GM18505 (cell line): ENCODE data around the gene XPA.

Experiments
- ATAC-seq: cut with Tn5 transposase; IDR thresholded peaks from one replicate; pipeline ENCODE4 v1.9.1; 2021; ENCODE audit not compliant: unreplicated experiment
- POLR2A ChIP-seq: IDR thresholded peaks from 4 replicates; pipeline ENCODE4 v1.6.1; 2011; ENCODE audit warnings: borderline replicate concordance; ENCODE audit not compliant: insufficient read depth, insufficient read length; ENCODE audit errors: extremely low read depth

XPA gene

DNA sequence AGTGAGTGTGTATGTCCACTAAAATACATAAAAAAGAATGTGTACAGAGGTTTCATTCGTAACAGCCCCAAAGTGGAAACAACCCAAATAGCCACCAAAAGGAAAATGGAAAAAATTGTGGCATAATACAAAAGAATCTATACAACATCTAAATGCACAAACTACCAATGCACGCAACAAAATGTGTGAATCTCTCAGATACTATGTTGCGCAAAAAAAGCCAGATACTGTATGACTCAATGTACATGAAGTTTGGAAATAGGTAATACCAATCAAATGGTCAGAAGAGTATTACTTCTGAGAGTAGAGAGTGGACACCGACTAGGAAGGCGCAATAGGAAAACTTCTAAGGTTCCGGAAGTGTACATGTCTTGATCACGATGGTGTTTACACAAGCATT, 2.4 kb downstream of the XPA start:
- TF ChIP-seq POLR2A = no peak

DNA sequence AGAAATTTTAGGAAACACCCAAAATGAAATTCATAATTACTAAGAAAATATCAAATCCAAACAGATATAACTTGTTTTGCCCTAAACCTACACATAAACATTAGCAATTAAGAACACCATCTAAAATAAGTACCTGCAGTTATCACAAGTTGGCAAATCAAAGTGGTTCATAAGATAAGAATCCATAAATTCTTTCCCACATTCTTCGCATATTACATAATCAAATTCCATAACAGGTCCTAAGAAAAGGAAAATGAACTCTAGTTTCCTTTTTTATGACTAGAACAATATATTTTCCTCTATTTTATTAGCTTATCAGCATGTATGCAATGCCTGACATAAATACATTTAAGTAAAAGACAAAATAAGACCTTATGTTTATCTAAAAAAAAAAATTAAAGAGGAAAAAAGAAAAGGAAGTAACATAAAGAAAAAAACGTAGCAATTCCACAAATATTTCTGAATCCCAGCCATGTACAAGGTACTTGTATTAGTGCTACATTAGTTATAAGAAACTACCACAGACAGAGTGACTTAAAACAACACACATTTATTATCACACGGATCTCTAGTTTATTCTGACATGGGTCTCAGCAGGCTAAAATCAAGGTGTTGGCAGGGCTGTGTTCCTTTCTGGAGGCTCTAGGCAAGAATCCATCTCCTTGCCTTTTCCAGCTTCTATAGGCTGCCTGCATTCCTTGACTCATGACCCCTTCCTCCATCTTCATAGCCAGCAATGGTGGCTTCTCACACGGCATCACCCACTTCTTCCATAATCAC, 7.5 kb downstream of the XPA start:
- no peak for TF ChIP-seq POLR2A
- no peak for ATAC-seq

More for the DNA sequence above, 2.4 kb downstream of the XPA start:
- ATAC-seq = no peak

DNA sequence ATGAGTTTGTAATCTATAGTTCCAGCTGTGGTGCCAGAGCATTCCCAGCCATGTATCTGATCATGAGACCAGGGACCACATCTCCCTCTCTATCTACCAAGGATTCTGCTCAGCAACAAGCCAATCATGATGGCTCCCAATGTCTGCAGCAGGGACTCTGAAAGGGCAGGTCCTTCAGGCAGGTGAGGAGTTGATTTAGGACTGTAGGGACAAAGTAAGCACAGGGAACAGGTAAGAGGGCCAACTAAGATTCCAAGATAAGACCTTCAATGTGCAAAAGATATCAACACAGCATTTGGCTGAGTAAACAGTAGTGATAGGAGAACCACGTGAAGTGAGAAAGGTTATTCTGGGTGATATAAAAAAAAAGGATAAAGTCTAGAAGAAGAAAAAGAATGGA, 8.5 kb downstream of the XPA start:
- no peak for ATAC-seq
- TF ChIP-seq POLR2A = no peak

DNA sequence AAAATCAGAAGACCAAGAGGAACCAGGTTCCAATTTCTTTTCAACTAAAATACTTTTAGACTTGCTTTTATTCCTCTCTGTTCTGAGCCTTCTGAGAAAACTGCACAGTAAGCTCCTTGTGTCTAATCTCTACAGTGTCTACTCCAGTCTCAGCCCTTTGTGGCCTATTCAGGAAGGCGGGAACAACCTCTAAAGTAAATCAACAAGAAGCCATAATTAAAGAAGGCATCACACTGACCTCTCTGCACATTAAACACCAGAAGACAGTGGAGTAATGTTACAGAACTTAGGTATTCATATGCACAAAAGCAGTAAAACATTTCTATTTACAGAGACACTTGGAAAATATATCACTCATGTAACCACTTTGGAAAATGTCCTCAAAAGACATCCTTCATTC, 14.9 kb downstream of the XPA start:
- ATAC-seq = no peak
- no peak for TF ChIP-seq POLR2A

DNA sequence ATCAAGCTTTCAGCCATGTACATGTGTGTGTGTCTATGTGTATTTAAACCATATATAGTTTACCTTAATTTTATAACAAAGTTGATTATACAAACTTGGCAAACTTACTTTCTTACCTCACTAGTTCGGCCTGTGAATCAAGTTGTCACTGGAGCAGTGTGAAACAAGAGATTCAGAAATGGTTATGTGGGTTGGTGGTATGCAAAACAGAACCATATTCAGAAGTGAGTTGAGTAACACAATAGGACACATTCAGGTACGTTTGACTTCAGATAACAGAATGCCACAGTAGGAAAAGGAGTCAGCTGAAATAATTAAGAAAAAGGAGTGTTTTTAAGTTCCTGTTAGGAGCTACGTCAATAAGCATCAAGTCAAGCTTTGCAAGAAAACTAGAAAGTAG, 21.5 kb downstream of the XPA start:
- no peak for TF ChIP-seq POLR2A
- ATAC-seq = no peak

DNA sequence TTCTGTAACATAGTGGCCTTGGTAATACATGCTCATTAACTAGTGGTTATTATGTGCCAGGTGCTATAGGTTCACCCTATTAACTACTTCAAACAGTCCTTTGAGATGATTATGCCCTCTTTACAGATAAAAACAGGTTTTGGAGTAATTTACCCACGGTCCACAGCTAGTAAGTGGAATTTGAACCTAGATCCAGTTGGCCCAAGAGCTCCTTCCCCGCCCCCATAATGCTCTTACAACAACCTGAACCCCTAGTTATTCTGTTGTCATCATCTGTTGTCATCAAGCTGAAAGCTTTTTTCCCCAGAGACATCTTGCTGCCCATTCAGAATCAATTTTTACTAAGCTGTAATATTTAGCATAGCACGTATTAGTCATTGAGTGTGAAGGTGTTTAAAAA, 23.2 kb downstream of the XPA start:
- TF ChIP-seq POLR2A = no peak
- ATAC-seq = no peak

DNA sequence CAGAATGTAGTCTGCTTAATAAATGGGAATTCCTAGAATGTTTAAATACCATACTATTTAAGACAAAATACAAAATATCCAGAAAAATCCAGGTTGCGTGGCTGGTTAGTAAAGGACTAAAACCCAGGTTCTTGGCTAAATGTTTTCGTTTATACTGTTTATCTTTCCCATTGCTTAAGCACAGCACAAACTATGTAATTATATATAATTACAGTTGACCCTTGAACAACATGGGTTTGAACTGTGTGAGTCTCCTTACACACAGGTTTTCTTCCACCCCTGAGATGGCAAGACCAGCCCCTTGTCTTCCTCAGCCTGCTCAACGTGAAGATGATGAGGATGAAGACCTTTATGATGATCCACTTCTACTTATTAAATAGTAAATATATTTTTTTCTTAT, 24.7 kb downstream of the XPA start:
- no peak for ATAC-seq
- no peak for TF ChIP-seq POLR2A

DNA sequence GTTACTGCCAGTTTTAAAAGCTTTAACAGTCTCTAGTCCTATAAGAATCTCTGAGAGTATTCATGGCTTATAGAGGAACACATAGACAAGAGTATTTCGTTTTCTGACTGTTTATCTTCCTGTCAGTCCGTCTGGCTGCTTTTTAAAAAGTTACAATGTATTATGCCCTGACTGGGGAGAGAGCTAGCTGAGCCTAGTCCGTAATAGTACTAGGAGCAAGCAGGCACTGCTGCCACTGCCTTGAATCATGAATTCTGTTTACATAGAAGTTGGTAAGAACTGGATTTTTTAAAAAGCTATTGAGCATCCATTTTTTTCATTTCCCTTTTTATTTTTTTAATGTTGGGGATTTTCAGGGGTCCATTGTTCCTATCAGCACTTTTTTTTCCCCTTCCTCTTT, 26.6 kb downstream of the XPA start:
- no peak for TF ChIP-seq POLR2A

DNA sequence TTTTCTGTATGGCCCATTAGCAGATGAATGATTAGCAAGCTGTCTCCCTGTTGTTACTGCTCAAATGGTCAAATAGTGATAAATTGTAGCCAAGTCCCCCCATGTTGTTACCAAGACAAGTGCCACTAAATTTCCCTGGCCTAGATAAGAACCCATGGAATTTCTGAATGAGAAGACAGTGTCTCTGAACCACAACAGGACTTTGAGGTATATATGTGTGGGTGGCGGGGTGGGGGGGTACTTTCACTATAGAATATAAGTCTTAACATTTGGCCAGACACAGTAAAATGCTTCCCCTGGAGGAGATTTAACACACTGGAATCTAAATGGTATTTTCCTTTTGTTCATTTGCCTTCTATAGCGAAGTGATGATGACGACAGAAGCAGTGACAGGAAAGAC, 28.7 kb downstream of the XPA start:
- ATAC-seq = no peak
- TF ChIP-seq POLR2A = no peak

More for the DNA sequence above, 26.6 kb downstream of the XPA start:
- ATAC-seq = no peak

DNA sequence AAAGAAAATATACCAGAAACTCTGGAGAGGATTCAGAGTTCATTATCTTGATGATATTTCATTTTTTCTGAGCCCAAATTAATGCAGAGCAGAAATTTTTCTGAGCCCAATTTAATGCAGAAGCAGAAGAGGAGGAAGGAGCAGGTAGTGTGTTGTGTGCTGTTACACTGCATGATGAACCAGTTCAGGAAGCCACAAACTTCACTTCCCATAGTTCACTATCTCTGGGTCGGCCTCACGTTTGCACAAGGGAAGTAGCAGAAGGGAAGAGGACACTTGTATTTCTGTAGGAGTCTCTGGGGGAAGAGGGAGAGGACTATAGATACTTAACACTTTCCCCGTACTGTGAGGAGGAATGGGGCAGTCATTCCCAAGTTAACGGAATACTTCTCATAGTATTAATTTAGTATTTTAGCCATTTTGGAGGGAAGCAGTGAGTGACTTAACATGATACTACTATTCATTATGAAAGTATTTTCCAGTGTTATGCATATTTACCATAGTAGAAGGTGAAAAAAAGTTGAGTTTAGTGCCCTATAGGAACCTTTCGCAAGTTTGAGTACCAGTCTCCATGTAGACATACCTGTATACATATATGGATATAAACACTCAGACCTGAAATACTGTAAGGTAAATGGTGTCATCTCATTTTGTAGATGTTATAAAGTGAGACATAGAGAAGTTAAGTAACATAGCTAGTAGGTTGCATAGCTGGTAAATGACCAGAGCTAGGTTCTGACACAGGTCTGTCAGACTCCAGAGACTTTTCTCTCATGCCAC, 30.0 kb downstream of the XPA start:
- no peak for TF ChIP-seq POLR2A
- no peak for ATAC-seq

DNA sequence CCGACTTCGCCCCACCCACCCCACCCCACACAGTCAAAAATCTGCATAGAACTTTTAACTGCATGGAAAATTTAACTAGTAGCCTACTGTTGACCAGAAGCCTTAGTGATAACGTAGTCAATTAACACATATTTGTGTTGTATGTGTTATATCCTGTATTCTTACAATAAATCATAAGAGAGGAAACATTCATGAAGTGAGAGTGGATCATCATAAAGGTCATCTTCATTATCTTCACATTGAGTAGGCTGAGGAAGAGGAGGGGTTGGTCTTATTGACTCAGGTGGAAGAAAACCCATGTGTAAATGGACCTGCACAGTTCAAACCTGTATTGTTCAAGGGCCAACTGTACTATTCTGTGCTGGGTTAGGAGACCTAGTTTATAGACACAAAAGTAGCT, 31.4 kb downstream of the XPA start:
- no peak for TF ChIP-seq POLR2A
- ATAC-seq = no peak

DNA sequence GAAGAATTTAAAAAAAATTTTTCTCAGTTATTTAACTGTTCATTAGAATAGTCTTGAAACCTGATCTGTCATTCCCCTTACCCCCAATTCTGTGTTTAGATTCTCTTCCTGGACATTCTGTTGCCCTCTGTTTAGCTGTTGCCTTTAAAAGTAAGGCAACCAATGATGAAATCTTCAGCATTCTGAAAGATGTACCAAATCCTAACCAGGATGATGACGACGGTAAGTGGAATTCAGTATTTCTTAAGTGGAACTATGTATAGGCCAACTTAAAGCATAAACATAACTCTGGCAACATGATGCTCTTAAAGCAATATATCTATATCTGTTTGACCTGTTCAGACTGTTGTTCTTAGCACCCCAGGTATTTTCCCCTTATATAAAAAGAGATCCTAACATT, 36.3 kb downstream of the XPA start:
- no peak for TF ChIP-seq POLR2A
- ATAC-seq = no peak

DNA sequence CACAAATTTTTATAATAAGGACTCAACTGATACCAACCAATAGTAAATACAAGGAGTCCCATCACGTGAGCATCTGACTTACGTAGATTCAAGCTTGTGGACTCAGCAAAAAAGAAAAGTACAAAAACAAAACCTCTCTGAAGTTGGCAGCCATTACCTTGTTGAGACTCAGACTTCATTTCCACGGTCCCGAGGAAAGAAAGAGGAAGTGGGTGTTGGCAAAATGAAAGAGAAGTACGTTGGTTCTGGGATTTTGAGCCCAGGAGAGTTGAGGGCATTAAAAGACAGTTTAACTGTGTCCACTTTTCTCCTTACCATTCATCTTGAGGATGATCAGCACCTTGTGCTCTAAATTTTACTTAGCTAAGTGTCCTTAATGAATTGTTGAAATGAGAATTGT, 36.8 kb downstream of the XPA start:
- no peak for TF ChIP-seq POLR2A

DNA sequence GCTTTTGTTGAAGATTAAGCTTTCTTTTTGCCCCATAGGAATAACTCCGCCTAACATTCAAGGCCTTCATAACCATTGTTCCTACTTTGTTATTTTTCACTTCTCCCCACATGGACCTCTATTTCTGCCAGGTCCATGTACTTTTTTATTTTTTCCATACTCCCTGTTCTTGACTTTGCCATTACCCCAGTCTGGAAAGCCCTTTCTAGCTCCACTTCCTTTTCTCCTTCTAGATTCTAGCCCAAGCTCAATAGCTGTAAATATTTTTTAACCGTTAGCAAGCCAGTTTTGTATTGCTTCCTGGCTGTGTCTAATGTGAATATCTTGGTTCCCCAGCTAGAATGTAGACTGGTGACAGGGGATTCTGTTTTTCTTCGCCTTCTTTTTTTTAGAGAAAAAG, 37.4 kb downstream of the XPA start:
- TF ChIP-seq POLR2A = no peak
- no peak for ATAC-seq

More for the DNA sequence above, 36.8 kb downstream of the XPA start:
- no peak for ATAC-seq
